HG03558 (cell line): ENCODE data around the gene PSMB7.

Experiments
- ATAC-seq: cut with Tn5 transposase; IDR thresholded peaks from one replicate; pipeline ENCODE4 v1.9.1; 2021; ENCODE audit warnings: moderate number of reproducible peaks; ENCODE audit not compliant: unreplicated experiment; ENCODE audit errors: extremely low read depth

Gene PSMB7

DNA sequence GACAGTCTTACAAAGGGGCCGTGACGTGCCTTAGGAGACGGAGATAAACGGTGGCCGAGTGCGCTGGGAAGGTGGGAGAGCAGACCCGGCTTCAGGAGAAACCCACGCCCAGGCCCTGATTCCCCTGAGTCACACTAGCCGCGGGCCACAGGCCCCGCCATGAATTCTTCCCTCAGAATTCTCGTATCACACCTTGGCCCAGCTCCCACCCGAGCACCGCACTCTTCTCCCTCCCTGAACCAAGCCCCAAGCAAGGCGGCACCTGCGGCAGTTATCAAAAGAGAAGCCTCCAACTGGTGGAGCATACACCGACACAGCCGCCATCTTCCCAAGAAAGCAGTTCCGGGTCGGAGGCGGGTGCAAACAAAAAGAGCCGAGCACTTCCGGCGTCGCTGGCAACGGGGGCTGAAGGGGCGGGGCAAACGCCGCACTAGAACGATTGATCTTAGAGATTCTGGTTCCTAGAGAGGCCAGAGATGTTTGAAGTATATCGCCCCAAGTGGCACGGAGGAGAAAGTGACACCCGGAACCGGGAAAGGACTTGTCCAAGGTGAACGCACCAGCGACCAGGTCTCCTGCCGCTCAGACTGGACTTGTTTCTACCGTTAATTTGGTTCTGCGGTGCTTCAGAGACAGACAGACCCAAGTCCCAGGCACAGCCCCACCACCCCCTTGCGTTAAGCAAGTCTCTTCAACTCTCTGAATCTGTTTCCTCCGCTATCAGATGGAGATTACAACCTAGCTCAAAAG lies at the start of gene PSMB7:
Gene PSMB7 (minus strand): TSS at position 341 of the 750 bp plus-strand sequence. CDS start 17 bp downstream, at position 324.
- ATAC-seq: peak; percentile 49

- ATAC-seq: no peak
Observed at GRCh38 chr9:124462739-124463138, 47.5 kb upstream of the PSMB7 start.

DNA sequence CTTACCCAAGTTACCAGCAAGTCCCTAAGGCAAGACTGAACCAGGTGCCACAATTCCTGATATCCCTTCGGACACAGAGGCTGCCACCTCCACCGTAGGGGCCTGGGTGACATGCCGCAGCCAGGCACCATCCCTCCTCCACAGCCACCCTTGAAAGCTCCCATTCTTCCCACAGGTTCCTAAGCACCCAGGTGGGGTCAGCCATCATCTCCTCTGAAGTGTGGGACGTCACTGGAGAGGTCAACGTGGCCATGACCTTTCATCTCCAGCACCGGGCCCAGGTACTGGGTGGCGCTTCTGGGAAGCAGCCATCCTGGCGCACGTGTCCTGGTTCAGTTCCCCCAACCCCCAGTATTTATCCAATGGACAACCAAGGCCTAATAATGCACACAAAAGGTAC lies 43.2 kb upstream of the PSMB7 start:
- ATAC-seq: no peak

DNA sequence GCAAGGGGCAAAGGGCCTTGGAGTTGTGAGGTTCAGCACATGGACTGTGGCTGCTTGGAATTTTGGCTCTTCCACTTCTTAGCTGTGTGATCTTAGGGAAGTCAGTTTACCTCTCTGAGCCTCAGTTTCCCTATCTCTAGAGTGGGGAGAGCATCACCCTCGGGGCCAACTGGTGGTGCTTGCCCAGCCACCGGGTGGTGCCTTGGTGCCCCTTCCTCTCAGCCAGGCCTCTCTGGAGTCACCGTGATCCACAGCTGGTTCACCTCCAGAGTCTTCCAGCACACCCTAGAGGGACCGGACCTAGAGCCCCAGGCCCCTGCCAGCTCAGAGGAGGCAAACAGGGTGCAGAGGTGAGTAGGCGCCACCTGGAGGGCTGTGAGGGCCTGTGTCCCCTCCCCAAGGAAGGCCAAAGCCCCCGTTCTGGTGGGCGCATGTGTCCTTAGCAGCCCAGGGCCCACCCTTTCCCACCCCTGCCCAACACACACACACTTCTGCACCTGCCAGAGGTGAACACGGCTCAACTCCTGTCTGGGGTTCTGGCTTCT lies 42.7 kb upstream of the PSMB7 start:
- no peak for ATAC-seq

DNA sequence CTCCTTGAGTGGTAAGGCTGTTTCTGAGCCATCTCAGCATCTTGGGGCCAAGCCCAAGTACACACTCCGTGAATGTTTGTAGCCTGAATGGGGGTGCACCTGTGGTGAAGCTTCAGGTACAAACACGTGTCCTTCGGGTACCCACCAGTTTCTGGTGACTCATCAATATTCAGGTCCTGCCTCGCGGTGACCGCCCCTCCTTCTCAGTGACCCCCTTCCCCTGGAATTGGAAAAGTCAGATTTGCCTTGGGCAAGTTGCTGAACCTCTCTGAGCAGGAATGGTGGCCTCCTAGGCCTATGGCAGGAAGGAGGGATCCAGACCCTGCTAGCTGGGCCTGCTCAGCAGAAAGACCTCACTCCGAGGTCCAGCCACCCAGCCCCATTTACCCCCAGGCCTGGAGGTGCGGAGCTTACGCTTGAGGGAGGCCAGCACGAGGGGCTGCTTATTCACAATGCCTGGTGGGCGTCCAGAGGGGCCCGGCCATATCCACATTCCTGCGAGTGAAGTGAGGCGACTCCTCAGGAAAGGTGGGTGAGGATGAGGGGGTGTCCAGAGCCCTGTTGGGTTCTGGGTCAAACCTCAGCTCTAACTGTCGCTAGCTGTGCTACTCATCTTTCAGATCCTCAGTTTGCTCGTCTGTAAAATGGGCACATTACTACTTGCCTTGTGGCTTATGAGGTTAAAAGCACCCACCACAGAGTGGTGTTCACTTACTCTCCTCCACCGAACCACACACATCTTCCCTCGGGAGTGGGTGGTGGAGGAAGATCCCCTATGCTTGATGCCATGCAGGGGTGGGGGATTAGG lies 42.0 kb upstream of the PSMB7 start:
- no peak for ATAC-seq

GRCh38 chr9:124456341-124457078 lies 41.3 kb upstream of the PSMB7 start:
- no peak for ATAC-seq

DNA sequence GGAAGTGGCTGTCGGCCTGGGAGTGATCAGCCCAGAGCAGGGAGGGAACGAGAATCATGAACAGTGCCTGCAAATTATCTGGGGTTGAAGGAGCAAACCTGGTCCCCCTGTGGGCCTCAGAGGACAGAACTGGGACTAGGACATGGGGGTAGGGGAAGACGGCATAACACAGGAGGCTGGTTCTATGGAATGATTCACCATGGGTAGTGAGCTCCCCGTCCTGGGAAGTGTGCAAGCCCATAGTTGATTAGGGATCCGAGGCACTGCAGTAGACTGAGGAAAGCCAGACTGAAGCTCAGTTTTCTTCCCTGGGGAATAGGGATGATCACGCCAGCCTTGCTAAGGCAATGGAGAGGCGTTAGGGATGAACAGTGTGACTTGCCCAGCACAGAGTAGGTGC lies 40.6 kb upstream of the PSMB7 start:
- ATAC-seq: no peak

DNA sequence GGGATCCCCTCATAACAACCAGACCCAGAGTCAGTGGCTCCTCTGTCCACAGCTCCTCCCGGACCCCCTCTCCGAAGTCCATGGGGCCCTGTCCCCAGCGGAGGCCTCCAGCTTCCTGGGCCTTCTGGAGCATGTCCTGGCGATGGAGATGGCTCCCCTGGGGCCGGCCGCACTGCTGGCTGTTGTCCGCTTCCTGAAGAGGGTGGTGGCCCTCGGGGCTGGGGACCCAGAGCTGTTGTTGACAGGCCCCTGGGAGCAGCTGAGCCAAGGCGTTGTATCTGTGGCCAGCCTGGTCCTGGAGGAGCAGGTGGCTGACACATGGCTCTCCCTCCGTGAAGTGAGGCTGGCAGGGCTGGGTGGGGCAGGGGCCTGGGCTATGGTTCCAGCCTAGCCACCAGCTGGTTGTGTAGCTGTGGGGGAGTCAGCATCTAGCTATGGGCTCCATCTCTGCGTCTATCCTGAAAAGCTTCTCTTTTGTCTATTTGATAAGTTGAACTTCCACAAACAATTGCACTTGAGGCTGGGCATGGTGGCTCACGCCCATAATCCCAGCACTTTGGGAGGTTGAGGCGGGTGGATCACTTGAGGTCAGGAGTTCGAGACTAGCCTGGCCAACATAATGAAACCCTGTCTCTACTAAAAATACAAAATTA lies 39.7 kb upstream of the PSMB7 start:
- no peak for ATAC-seq

GRCh38 chr9:124454296-124454695 lies 39.1 kb upstream of the PSMB7 start:
- ATAC-seq: no peak

GRCh38 chr9:124453586-124454191 lies 38.4 kb upstream of the PSMB7 start:
- no peak for ATAC-seq

- no peak for ATAC-seq
Observed at GRCh38 chr9:124452841-124453585, 37.8 kb upstream of the PSMB7 start.

- ATAC-seq: no peak
Observed at GRCh38 chr9:124452326-124452725, 37.1 kb upstream of the PSMB7 start.

GRCh38 chr9:124450931-124451661 lies 35.9 kb upstream of the PSMB7 start:
- no peak for ATAC-seq

- no peak for ATAC-seq
Observed at GRCh38 chr9:124450241-124450924, 35.1 kb upstream of the PSMB7 start, which contains the start of gene ADGRD2. Gene ADGRD2, plus strand, starts transcription at chr9:124450451. Its CDS starts 1,216 bp downstream, at chr9:124451667.

DNA sequence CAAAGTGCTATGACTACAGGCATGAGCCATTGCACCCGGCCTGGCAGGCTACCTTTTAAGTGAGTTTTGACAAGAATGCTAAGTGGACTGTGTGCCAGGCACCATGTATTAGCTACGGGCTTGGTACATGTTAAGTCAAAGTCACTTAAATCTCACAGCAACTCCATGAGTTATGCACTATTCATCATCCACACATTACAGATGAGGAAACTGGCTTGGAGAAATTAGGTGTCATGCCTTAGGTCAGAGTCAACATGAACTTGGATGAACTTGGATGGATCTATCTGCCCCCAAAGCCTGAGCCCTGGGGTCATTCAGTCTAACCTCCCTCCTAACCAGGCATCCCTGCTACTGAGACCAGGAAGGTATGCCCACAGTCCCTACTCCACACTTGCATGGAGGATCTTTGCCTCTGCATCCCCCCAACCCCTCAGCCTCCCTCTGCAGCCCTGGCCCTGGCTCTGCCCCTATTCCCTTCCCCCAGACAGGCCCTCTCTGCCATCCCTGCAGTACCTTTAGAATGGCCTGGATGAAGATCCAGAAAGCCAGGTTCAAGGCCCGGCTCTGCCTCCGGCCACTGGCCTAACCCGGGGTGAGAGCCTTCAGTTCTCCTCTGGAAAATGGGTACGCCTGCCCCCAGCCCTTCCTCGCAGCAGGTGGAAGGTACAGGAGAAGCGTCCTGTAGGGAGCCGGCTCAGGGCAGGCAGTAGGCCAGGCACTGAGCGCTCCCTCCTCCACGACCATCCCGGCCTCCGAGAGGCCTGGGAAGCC lies 34.3 kb upstream of the PSMB7 start:
- no peak for ATAC-seq

- ATAC-seq: no peak
Observed at GRCh38 chr9:124448019-124448418, 32.8 kb upstream of the PSMB7 start.

DNA sequence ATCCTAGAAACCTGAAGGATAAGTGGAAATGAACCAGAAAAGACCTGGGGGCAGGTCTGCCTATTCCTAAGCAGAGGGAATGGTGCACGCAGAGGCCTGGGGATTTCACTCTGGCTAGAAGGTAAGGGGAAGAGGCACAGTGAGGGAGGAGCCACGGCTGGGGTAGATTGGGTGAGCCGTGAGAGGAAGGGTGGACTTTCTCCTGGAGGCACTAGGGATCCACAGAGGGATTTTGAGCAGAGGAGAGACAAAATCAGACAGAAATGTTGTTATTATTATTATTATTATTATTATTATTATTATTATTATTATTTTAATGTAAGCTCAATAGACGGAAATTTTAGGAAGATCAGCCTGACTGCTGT lies 32.0 kb upstream of the PSMB7 start:
- ATAC-seq: no peak
